ENCODE results near the gene CAND2.

DNA sequence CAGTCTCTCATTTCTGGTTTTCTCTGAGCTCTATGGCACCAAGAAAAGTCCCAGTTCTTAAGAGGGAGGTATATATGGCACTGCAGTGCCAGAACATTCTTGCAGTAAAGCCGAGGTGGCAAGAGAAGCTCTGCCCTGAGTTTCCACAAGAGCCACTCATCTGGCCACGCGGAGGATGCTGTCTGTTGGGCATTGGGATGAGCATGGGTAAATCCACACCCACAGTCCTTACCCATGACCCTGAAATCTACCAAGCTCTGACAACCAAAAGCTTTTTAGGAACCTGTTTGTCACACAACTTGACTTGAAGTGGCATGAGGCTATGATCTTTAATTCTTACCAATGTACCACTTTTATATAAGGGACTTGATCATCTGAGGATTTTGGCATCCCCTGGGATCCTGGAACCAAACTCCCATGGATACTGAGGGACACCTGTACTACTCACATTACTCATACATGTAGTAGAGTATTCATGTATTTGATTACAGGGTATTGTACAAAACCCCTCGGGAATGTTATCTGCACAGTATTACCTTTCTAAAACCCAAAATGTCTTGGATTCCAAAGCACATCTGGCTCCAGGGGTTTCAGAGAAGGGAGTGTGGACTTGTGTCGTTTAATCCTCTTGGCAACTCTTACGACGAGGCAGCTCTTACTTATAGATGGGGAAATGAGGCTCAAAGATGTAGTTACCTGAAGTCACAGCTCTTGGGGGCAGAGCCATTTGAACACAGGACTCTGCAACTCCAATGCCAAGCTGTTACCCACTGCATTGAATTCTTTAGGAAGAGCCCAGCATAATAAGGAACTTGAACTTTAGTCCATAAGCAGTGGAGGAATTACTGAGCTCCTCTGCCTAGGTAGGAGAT, 36.1 kb downstream of the CAND2 start:
- TF ChIP-seq, protein P1, sequence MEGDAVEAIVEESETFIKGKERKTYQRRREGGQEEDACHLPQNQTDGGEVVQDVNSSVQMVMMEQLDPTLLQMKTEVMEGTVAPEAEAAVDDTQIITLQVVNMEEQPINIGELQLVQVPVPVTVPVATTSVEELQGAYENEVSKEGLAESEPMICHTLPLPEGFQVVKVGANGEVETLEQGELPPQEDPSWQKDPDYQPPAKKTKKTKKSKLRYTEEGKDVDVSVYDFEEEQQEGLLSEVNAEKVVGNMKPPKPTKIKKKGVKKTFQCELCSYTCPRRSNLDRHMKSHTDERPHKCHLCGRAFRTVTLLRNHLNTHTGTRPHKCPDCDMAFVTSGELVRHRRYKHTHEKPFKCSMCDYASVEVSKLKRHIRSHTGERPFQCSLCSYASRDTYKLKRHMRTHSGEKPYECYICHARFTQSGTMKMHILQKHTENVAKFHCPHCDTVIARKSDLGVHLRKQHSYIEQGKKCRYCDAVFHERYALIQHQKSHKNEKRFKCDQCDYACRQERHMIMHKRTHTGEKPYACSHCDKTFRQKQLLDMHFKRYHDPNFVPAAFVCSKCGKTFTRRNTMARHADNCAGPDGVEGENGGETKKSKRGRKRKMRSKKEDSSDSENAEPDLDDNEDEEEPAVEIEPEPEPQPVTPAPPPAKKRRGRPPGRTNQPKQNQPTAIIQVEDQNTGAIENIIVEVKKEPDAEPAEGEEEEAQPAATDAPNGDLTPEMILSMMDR (IDR thresholded peaks at IDR 0.05) = no peak
- no peak for TF ChIP-seq POLR2A (IDR thresholded peaks at IDR 0.05)
